GM18873 (cell line): Measurements from ENCODE around the gene NECTIN2.

Source experiments
- ATAC-seq: cut with Tn5 transposase; IDR thresholded peaks from one replicate; pipeline ENCODE4 v1.9.1; 2021; ENCODE audit warnings: mild to moderate bottlenecking, moderate library complexity, moderate number of reproducible peaks; ENCODE audit not compliant: unreplicated experiment, low FRiP score

NECTIN2 gene

GRCh38 chr19:44845612-44846454 lies at the start of gene NECTIN2:
Gene NECTIN2, plus strand, starts transcription at chr19:44846297. Its CDS starts 229 bp downstream, at chr19:44846526.
- ATAC-seq: no peak

GRCh38 chr19:44796701-44797115 lies 49.4 kb upstream of the NECTIN2 start:
- ATAC-seq: no peak

- no peak for ATAC-seq
Measured at GRCh38 chr19:44799627-44800346, 46.3 kb upstream of the NECTIN2 start.

GRCh38 chr19:44800461-44800860 lies 45.6 kb upstream of the NECTIN2 start:
- ATAC-seq: no peak

GRCh38 chr19:44803442-44804428 lies 42.4 kb upstream of the NECTIN2 start:
- no peak for ATAC-seq

GRCh38 chr19:44806291-44806690 lies 39.8 kb upstream of the NECTIN2 start:
- no peak for ATAC-seq

- ATAC-seq: no peak
Measured at GRCh38 chr19:44807162-44807561, 38.9 kb upstream of the NECTIN2 start.

- ATAC-seq: no peak
Measured at GRCh38 chr19:44807652-44808462, 38.2 kb upstream of the NECTIN2 start.

- ATAC-seq: no peak
Measured at GRCh38 chr19:44808463-44809371, 37.4 kb upstream of the NECTIN2 start, which contains the start of gene BCAM. Gene BCAM, plus strand, starts transcription at chr19:44809103. Its CDS starts 22 bp downstream, at chr19:44809125.

GRCh38 chr19:44809577-44810233 lies 36.4 kb upstream of the NECTIN2 start:
- ATAC-seq: no peak

- no peak for ATAC-seq
Measured at GRCh38 chr19:44810234-44811121, 35.6 kb upstream of the NECTIN2 start.

- ATAC-seq: no peak
Measured at GRCh38 chr19:44811122-44811419, 35.0 kb upstream of the NECTIN2 start.

GRCh38 chr19:44812142-44812718 lies 33.9 kb upstream of the NECTIN2 start:
- ATAC-seq: no peak

- no peak for ATAC-seq
Measured at GRCh38 chr19:44813070-44813840, 32.8 kb upstream of the NECTIN2 start.

GRCh38 chr19:44813841-44814470 lies 32.1 kb upstream of the NECTIN2 start:
- ATAC-seq: no peak

- no peak for ATAC-seq
Measured at GRCh38 chr19:44814517-44814916, 31.6 kb upstream of the NECTIN2 start.
